HUDEP-2 (cell line): ENCODE results near the gene GGT1.
"Not testable (repeated sequence)": the region's sequence is repeated elsewhere in the genome, so short reads cannot be mapped to it uniquely, and the experiment has no call there.

Experiments used
- DNase-seq, 76 experiments: peaks; one replicate each; lab custom pipeline; 2025; ENCODE audit not compliant: unreplicated experiment in 76 of 76; lab: John Stamatoyannopoulos, UW

GGT1 gene

DNA sequence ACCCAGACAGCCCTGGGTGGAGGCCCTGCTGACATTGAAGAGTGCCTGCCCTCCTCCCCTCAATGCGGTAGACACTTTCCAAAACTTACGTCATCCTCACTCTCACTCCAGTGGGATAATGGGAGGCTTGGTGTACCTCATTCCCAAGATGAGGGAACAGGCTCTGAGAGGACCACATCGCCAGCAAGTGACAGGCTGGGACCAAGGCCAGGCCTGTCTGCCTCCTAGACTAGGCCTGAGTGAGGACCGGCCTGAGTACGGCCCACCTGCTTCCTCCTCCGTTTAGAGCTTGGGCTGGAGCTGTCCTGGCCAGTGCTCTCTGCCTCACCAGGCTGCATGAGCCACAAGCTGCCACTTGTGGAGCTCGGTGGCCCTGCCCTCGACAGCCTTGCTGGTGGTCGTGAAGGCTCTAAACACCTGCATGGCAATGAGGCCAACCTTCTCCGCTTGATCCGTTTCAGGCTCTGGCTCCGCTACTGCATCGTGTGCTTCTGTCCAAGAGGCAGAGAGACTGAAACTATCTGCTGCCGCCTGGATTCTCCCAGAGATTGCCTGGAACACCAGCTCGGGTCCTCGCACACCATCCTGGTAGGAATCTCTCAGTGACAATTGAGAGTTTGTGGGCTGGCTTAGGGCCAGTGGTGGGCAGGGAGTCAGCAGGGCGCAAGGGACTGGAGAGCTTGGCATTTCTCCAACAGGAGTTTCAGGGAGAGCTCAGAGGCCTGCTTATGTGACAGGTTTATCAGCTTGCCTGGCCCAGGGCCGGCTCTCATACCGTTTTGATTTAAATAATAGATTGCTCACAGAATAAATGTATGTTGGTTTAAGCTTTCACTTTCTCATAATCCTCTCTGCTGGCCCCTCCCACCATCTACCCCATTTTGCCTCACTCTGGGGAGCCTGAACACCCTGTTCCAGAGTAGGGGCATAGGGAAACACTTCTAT lies 19.5 kb upstream of the GGT1 start:
- DNase-seq = peak in 2 of 76 experiments; percentile 19 to 22

- DNase-seq = no peak
Measured at GRCh38 chr22:24584166-24584790, 18.7 kb upstream of the GGT1 start.

DNA sequence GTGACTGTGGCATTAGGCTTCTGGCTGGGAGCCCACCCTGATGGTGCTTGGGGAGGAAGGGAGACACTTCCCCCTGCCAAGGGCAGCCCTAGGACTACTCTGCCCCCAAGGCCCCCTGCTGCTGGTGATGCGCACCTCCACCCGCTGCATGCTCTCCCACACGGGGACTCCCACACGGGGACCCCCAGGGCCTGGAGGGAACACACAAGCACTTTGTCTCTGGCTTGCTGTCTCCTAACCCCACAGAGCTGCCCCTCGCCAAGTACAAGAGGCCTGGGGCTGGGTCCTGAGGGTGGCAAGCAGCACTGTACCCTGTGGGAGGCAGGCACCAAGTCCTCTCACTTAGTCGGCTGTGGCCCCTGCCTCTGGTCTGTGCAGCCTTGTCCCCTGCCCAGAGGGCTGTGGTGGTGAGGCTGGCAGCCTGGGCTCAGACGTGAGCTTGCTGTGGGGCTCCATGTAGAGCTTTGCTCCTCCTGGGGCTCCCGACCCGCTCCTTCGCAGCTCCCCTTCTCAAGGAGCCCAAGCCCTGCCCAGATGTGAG lies 18.1 kb upstream of the GGT1 start:
- no peak for DNase-seq

DNA sequence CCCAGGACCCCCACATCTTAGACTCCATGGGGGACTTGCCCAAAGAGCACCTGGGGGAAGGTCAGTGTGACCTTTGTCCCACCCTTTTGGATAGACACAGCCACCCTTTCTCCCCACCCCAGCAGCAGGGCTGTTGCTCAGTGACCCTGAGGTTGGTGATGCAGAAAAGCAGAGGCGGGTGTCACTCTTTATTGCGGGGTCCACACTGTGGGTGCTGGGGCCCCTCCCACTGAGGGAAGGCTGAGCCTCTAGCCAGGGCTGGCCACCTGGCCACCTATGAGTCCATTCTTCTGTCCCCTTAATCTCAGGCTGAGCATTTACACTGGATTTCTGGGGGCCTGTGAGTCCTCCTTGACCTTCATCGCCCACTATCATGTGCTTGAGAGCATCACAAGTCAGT lies 17.5 kb upstream of the GGT1 start:
- no peak for DNase-seq

- DNase-seq = no peak
Measured at GRCh38 chr22:24585927-24586546, 17.0 kb upstream of the GGT1 start.

GRCh38 chr22:24587251-24587650 lies 15.7 kb upstream of the GGT1 start:
- DNase-seq = no peak

DNA sequence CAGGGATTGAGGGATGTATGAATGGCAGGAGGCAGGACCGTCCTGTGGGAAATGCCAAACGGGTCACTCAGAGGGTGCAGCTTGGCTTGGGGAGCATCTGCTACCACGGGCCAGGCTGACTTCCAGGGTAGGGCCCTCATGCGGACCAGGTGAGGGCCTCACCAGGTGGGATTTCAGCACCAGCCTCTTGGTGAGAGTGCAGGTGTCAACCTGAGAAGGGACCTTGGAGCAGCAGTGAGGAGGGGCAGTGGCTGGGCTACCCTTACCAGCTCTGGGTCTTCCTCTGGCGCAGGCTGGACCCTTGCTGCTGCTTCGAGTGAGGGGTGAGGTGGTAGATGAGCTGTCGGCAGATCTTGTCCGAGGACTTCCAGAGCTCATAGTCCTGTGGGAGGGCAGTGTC lies 15.0 kb upstream of the GGT1 start:
- no peak for DNase-seq

DNA sequence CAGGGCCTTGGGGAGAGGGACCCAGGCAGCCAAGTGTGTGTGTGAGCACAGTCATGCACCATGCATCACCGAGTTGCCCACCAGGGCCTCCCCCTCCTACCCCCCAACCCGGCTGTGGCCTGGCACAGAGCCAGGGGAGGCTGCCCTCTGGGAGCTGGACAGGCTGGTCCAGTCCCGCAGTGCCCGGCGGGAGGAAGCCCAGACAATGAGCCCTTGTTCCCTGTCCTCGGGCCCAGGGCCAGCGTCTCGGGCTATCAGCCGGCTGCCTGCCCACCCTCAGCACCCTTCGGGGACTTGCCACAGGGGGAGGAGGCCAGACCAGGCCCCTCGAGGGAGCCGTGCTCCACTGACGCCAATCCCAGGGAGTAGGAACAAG lies 14.6 kb upstream of the GGT1 start:
- no peak for DNase-seq

- no peak for DNase-seq
Measured at GRCh38 chr22:24588757-24589481, 14.1 kb upstream of the GGT1 start.

GRCh38 chr22:24589518-24590030 lies 13.4 kb upstream of the GGT1 start:
- DNase-seq = no peak

- DNase-seq = no peak
Measured at GRCh38 chr22:24590596-24591173, 12.3 kb upstream of the GGT1 start.

- DNase-seq = no peak
Measured at GRCh38 chr22:24591286-24591830, 11.6 kb upstream of the GGT1 start.

DNA sequence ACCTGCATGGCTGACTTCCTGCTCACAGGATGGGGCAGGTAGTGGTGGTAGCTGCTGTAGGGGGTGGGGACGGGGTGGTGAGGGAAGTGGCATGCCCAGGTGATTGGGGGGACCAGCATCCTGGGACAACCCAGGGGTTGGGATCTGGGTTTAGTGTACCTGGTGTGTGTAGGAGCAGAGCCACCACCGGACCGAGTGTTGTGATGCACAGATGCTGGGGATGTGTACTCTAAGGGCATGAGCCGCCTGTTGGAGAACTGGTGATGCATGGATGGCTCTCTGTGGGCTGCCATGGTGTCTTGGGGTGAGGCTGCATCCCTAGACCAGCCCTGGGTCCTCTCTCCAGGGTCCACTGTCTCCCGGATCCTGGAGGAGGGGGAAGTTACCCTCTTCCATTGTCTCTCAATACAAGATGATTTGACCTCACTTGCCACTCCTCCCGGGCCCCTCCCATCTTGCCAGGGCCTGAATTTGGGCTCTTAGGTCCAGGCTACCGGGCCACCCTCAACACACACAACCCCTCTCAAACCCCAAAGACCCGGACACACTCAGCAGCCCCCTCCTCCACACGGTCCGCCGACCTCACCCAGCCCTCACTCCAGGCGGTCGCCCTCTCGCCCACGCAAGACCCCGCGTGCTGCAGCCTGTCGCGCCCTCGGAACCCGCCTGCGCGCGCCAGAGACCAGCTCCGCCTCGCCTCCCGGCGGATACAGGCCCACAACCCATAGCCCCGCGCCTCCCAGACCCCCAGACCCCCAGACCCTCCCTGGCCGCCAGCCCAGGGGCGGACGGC lies 10.7 kb upstream of the GGT1 start:
- peak in 3 of 76 experiments; percentile 9 to 21 (median 15) for DNase-seq

DNA sequence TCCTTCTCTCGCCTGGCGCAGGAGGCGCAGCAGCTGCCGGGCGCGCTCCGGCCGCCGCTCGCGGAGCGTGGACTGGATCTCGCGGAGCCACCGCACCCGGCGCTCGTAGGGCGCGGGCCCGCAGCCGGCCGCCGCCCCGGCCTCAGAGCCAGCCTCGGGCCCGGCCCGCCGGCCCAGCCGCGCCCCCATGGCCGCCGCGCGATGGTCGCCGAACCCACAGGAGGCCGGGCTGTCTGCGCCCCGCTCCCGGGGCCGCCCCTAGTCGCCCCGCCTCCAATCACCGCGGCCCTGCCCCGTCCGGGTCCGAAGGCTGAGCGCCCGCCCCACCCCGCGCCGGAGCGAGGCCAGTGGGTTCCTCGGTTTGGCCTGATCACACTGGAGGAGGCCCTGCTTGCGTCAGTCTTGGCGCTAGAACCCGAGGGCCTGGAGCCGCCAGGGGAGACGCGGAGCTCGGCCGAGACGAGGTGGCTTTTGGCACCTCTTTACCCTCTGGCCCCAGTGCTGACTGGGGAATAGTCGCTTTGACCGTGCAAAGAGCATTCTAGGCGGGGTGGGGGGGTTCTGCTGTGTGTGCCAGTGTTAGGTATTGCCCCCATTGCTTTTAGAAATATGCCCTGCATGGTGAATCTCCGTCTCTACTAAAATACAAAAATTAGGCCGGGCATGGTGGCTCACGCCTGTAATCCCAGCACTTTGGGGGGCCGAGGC lies 10.0 kb upstream of the GGT1 start, which contains the start of gene LRRC75B:
TSS of gene LRRC75B (minus strand) at position 223 of the 708 bp plus-strand sequence. CDS start at position 189, 34 bp downstream.
- DNase-seq = peak in 69 of 76 experiments; percentile 20 to 86 (median 66)

- DNase-seq = not testable (repeated sequence)
Measured at GRCh38 chr22:24593559-24593835, 9.5 kb upstream of the GGT1 start.

GRCh38 chr22:24593836-24594568 lies 9.0 kb upstream of the GGT1 start:
- peak in 3 of 76 experiments; percentile 6 to 34 (median 9) for DNase-seq

DNA sequence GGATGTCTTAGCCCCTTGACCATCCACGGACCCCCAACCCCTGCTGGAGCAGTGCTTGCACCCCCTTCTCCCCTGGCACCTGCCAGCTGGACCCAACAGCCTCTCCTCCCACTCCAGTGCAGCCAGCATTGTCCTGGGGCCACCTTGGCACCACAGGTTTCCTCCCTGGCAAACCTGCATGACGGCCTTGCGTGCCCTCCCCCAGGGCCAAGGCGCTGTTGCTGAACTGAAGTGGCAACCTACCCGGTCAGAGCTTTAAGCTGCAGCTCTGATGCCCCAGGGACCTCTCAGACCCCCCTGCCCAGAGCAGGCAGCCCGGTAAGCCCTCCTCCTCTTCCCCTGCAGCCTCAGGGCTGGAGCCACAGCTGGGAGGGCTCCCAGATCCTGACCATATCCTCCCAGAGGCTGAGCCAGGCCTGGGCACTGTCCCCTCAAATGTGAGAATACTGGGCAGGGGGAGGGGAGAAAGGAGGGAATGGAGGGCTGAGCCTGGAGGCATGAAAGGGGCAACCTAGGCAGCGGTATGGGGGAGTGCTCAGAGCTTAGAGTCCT lies 8.3 kb upstream of the GGT1 start:
- no peak for DNase-seq
